Hippocampal formation (tissue), 2 donors: ENCODE data around the gene TRDMT1.

Experiments
- DNase-seq, 2 donors: peaks; one replicate each; lab custom pipeline; 2025; lab: John Stamatoyannopoulos, UW

The TRDMT1 gene

GRCh38 chr10:17100586-17100985 lies 100.9 kb downstream of the TRDMT1 start:
- DNase-seq, result no peak

- no peak for DNase-seq
Observed at GRCh38 chr10:17098012-17098411, 103.5 kb downstream of the TRDMT1 start.
